Kidney epithelial cell (primary cell): ENCODE measurements around the gene ABCF3. TPM values are rescaled to one million over a fixed set of nuclear protein-coding genes. Genes with fewer than 3 reads are reported as not detected.

Source experiments
- DNase-seq: peaks from one replicate; pipeline ENCODE4 v3.0.0-alpha.2; 2010; ENCODE audit warnings: low read depth
- H3K27me3 ChIP-seq: 2 replicates; pipeline ENCODE4 v1.6.0; 2011; ENCODE audit warnings: low read length; ENCODE audit not compliant: control insufficient read depth, insufficient read depth
- H3K36me3 ChIP-seq: 2 replicates; pipeline ENCODE4 v1.5.1; 2011; ENCODE audit warnings: low read length; ENCODE audit not compliant: control insufficient read depth, insufficient read depth
- H3K4me3 ChIP-seq: 2 replicates; pipeline ENCODE4 v1.5.1; 2011; ENCODE audit warnings: low read depth, mild to moderate bottlenecking, control low read depth, low read length
- total RNA-seq: library from RNA; depleted of rRNA; stranded (reverse); fragments of >200 nt; gene quantifications from 2 replicates; pipeline ENCODE4 v1.2.3, GENCODE V29; 2015
- TF ChIP-seq, protein P1 (sequence below): IDR thresholded peaks from 2 replicates; pipeline ENCODE4 v1.5.1; 2011; ENCODE audit warnings: mild to moderate bottlenecking, moderate library complexity, low read length, control low read depth, inconsistent platforms; ENCODE audit not compliant: insufficient read depth, poor library complexity, severe bottlenecking

Gene ABCF3
- total RNA-seq, 1 donor from 2014 or later: 55.7 TPM

- Histone ChIP-seq H3K27me3 (peaks cover 50% of the 10 kb centered on the region), H3K36me3 (no peaks in the 10 kb centered on the region), H3K4me3 (no peak overlapping the region)
- no peak for DNase-seq
- TF ChIP-seq, protein P1, sequence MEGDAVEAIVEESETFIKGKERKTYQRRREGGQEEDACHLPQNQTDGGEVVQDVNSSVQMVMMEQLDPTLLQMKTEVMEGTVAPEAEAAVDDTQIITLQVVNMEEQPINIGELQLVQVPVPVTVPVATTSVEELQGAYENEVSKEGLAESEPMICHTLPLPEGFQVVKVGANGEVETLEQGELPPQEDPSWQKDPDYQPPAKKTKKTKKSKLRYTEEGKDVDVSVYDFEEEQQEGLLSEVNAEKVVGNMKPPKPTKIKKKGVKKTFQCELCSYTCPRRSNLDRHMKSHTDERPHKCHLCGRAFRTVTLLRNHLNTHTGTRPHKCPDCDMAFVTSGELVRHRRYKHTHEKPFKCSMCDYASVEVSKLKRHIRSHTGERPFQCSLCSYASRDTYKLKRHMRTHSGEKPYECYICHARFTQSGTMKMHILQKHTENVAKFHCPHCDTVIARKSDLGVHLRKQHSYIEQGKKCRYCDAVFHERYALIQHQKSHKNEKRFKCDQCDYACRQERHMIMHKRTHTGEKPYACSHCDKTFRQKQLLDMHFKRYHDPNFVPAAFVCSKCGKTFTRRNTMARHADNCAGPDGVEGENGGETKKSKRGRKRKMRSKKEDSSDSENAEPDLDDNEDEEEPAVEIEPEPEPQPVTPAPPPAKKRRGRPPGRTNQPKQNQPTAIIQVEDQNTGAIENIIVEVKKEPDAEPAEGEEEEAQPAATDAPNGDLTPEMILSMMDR: peak; percentile 87
These were observed 41.5 kb downstream of the ABCF3 start for GRCh38 chr3:184227481-184227935.

DNA sequence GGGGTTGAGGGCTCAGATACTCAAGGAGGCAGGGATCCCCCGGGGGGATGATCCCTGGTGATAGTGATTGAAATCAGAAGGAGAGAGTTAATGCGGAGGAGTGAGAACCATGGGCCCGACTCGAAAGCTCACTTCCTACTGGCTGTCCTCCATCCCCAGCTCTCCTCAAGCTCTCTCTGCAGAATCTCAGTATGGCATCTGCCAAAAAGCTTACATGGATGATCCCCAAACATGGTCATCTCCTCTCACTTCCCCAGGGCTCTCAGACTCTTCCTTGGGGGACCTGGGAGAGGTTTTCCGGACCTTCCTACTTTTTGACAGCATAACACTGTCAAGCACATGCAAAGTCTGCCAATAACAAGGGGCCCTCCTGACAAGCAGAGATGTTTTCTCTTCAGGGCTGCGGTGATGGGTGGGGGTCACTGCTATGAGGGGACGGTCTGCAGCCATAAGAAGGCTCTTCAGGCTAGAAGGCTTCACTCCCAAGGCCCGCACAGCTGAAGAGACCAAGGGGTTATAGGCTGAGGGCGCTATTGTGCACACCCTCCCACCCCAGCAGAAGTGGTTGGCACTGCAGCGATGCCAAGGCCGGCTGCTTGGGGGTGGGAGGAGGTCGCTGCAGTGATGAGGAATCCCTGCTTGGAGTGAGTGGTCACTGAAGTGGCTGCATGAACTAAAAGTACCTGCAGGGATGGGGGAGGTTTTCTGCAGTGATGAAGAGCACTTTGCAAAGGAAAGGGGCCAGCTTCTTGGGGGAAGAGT is 42.6 kb downstream of the ABCF3 start:
- peaks cover 52% of the 10 kb centered on the region for H3K27me3 ChIP-seq

GRCh38 chr3:184229394-184230080 is 43.5 kb downstream of the ABCF3 start, which contains the start of gene VWA5B2:
Gene VWA5B2 (plus strand): TSS chr3:184229585. CDS start chr3:184230529, 944 bp downstream.
- H3K27me3 ChIP-seq: peaks cover 52% of the 10 kb centered on the region
- TF ChIP-seq, protein P1: no peak
- peak within 1 kb of the TSS; percentile 34 for H3K4me3 ChIP-seq
- no peak for DNase-seq
- H3K36me3 ChIP-seq: no peaks in the 10 kb centered on the region

More for the DNA sequence above, 42.6 kb downstream of the ABCF3 start:
- no peak for DNase-seq
- no peaks in the 10 kb centered on the region for H3K36me3 ChIP-seq
- no peak overlapping the region for H3K4me3 ChIP-seq
- TF ChIP-seq, protein P1: no peak

DNA sequence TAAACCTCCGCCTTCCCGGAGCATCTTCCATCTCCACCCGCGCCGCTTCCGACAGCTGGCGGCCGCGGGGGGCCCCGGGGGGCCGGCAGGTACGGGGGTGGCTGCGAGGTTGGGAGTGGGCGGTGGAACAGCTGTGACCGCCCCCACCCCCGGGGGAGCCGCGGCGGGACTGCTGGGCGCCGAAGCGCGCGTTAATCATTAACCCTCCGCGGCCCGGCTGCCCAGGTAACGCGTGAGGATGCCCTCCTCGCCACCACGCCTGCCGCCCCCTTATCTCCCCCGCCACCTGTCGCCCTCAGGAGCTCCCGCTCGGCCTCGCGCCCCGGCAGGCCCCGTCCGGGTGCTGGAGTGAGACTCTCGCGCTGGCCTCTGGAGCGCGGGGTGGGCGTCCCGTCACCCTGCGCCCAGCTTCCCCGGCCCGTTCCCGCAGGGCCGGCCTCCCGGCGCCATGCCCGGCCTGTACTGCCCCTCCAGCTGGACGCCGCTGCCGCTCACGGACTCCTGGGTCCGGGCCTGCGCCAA is 44.1 kb downstream of the ABCF3 start:
- Histone ChIP-seq H3K4me3 (peak overlapping the region; percentile 2), H3K27me3 (peaks cover 52% of the 10 kb centered on the region), H3K36me3 (no peaks in the 10 kb centered on the region)
- DNase-seq: no peak
- TF ChIP-seq, protein P1: no peak

GRCh38 chr3:184230603-184231528 is 44.9 kb downstream of the ABCF3 start:
- DNase-seq: no peak
- H3K27me3 ChIP-seq: peaks cover 52% of the 10 kb centered on the region

More at GRCh38 chr3:184230603-184231528, 44.9 kb downstream of the ABCF3 start:
- no peaks in the 10 kb centered on the region for H3K36me3 ChIP-seq
- TF ChIP-seq, protein P1: no peak
- no peak overlapping the region for H3K4me3 ChIP-seq
